ENCODE results near the gene KLHL36.

GRCh38 chr16:84603940-84604339, 44.4 kb upstream of the KLHL36 start:
- TF ChIP-seq CREB5 (CRISPR knock-in tag; IDR thresholded peaks at IDR 0.05; ENCODE audit: low read depth) (no peak), ARNTL (CRISPR knock-in tag; IDR thresholded peaks at IDR 0.05; ENCODE audit: borderline replicate concordance, low read depth) (no peak), PPARA (CRISPR knock-in tag; IDR thresholded peaks at IDR 0.05; ENCODE audit: borderline replicate concordance) (no peak), ZNF8 (CRISPR knock-in tag; IDR thresholded peaks at IDR 0.05) (no peak), ZNF70 (CRISPR knock-in tag; IDR thresholded peaks at IDR 0.05) (no peak), PATZ1 (CRISPR knock-in tag; IDR thresholded peaks at IDR 0.05; ENCODE audit: borderline replicate concordance) (no peak)

All from SK-N-SH treated with all-trans-retinoic acid at 6 μM for 48 hours (cell line).